HepG2 (cell line): ENCODE data around the gene LATS2. TPM values are rescaled to one million over a fixed set of nuclear protein-coding genes. Genes with fewer than 3 reads are reported as not detected.
A peak's percentile ranks its signal among the peaks of the same experiment; 100 is the strongest.

Source experiments
- ATAC-seq: fragments of 200-7000 bp; cut with Tn5 transposase; 3 replicates; pipeline ENCODE4 v1.9.1; 2020; ENCODE audit warnings: mild to moderate bottlenecking, moderate library complexity
- BruUV-seq: library from RNA; stranded (reverse); fragments of 400-500 nt; replicated peaks from 2 replicates; lab custom pipeline; 2021; lab: Mats Ljungman, UMichigan
- CTCF ChIA-PET: fragments of 300-600 bp; formaldehyde crosslinking; extraction: SDS; loops from one replicate; lab custom pipeline; 2021; ENCODE audit warnings: low total read pairs, inconsistent platforms, low intra/inter-chr PET ratio; lab: Yijun Ruan, JAX
- POLR2A ChIA-PET: fragments of 350-600 bp; sonication (Branson Sonifier 250); formaldehyde crosslinking; loops from one replicate; lab custom pipeline; 2020; ENCODE audit warnings: antibody characterized with exemption, inconsistent platforms; lab: Yijun Ruan, JAX
- DNase-seq: peaks from one replicate; pipeline ENCODE4 v3.0.0-alpha.2; 2015; ENCODE audit warnings: low spot score
- FAIRE-seq: peaks from 3 replicates; lab custom pipeline; 2011; peaks lifted over from hg19 to GRCh38; lab: Jason Lieb, UNC
- H2AFZ ChIP-seq: one replicate; pipeline ENCODE4 v1.6.1; 2011; ENCODE audit warnings: low read length, inconsistent platforms
- H3K27ac ChIP-seq: fragments of 300-600 bp; 3 replicates; pipeline ENCODE4 v1.8.0; 2011; ENCODE audit warnings: mixed run types, mild to moderate bottlenecking, mixed read lengths, low read length, inconsistent platforms; ENCODE audit not compliant: insufficient read depth; ENCODE audit errors: extremely low read length
- H3K27me3 ChIP-seq, 2 experiments: fragments of 200-600 bp in 1 of 2; 2 replicates in 1 of 2; 3 replicates in 1 of 2; pipeline versions ENCODE4 v1.6.0 to v1.8.0; 2011; ENCODE audit warnings: low read length in 2 of 2, mild to moderate bottlenecking in 2 of 2, moderate library complexity in 2 of 2, inconsistent platforms in 1 of 2; ENCODE audit not compliant: insufficient read depth in 2 of 2, control insufficient read depth in 1 of 2
- H3K36me3 ChIP-seq, 2 experiments: fragments of 200-600 bp in 1 of 2; replicated peaks in 1 of 2; 2 replicates in 1 of 2; 3 replicates in 1 of 2; pipeline versions ENCODE4 v1.5.1 to v1.8.0; 2011; ENCODE audit warnings: low read length in 2 of 2, inconsistent platforms in 1 of 2; ENCODE audit not compliant: insufficient read depth in 2 of 2, control insufficient read depth in 1 of 2
- H3K4me1 ChIP-seq: 2 replicates; pipeline ENCODE4 v1.5.1; 2012; ENCODE audit warnings: low read length, inconsistent platforms; ENCODE audit not compliant: insufficient read depth
- H3K4me2 ChIP-seq: 2 replicates; pipeline ENCODE4 v1.6.0; 2011; ENCODE audit warnings: low read depth, low read length, inconsistent platforms
- H3K4me3 ChIP-seq, 3 experiments: fragments of 200-600 bp in 1 of 3; sonication (generic), shearing (Covaris generic) in 1 of 3; replicated peaks in 1 of 3; 2 replicates each; pipeline ENCODE4 v1.5.1; 2011 to 2016; ENCODE audit warnings: low read length in 3 of 3, inconsistent platforms in 2 of 3, low read depth in 2 of 3, mild to moderate bottlenecking in 2 of 3, control low read depth in 1 of 3, mixed read lengths in 1 of 3; ENCODE audit not compliant: insufficient read depth in 1 of 3
- H3K79me2 ChIP-seq: one replicate; pipeline ENCODE4 v1.6.1; 2011; ENCODE audit warnings: low read length, inconsistent platforms; ENCODE audit not compliant: insufficient read depth
- H3K9ac ChIP-seq: 2 replicates; pipeline ENCODE4 v1.6.0; 2011; ENCODE audit warnings: mild to moderate bottlenecking, low read depth, low read length, inconsistent platforms; ENCODE audit not compliant: insufficient read depth
- H3K9me3 ChIP-seq: 2 replicates; pipeline ENCODE4 v1.5.1; 2012; ENCODE audit warnings: mild to moderate bottlenecking, low read length
- H4K20me1 ChIP-seq: 2 replicates; pipeline ENCODE4 v1.6.0; 2011; ENCODE audit warnings: inconsistent platforms, mild to moderate bottlenecking, low read length, moderate library complexity; ENCODE audit not compliant: insufficient read depth
- HNRNPLL ChIP-seq: fragments of 200-400 bp; formaldehyde crosslinking; IDR thresholded peaks from 2 replicates; pipeline ENCODE4 v1.6.1; 2017; ENCODE audit warnings: mild to moderate bottlenecking, low read depth, low read length; ENCODE audit not compliant: poor library complexity, severe bottlenecking
- KLF12 ChIP-seq: sonication (generic); formaldehyde crosslinking; IDR thresholded peaks from 2 replicates; pipeline ENCODE4 v1.4.0; 2020; ENCODE audit warnings: missing genetic modification reagents, borderline replicate concordance
- KMT2A ChIP-seq: sonication (generic); formaldehyde crosslinking; IDR thresholded peaks from 2 replicates; pipeline ENCODE4 v1.4.0; 2020; ENCODE audit warnings: missing genetic modification reagents
- NCOA2 ChIP-seq: sonication (generic); formaldehyde crosslinking; IDR thresholded peaks from 2 replicates; pipeline ENCODE4 v1.8.0; 2022; ENCODE audit warnings: inconsistent platforms
- PHF21A ChIP-seq: sonication (generic); formaldehyde crosslinking; IDR thresholded peaks from 2 replicates; pipeline ENCODE4 v1.5.0; 2020; ENCODE audit warnings: mild to moderate bottlenecking, missing genetic modification reagents
- SRY ChIP-seq: sonication (generic); formaldehyde crosslinking; IDR thresholded peaks from 2 replicates; pipeline ENCODE4 v1.8.0; 2022; ENCODE audit warnings: mild to moderate bottlenecking, missing genetic modification reagents
- TOPORS ChIP-seq: sonication (generic); formaldehyde crosslinking; IDR thresholded peaks from 2 replicates; pipeline ENCODE4 v1.8.0; 2023; ENCODE audit warnings: mild to moderate bottlenecking, missing genetic modification reagents
- ZFP36 ChIP-seq: fragments of 150-350 bp; IDR thresholded peaks from 2 replicates; pipeline ENCODE4 v1.6.1; 2018; ENCODE audit warnings: borderline replicate concordance, low read length, low read depth; ENCODE audit not compliant: partially characterized antibody
- ZNF556 ChIP-seq: sonication (generic); formaldehyde crosslinking; IDR thresholded peaks from 2 replicates; pipeline ENCODE4 v1.4.0; 2020; ENCODE audit warnings: mild to moderate bottlenecking, missing genetic modification reagents, borderline replicate concordance
- ZNF567 ChIP-seq: sonication (generic); formaldehyde crosslinking; IDR thresholded peaks from 2 replicates; pipeline ENCODE4 v1.8.1; 2023; ENCODE audit warnings: mild to moderate bottlenecking, missing genetic modification reagents, borderline replicate concordance
- ZNF7 ChIP-seq: IDR thresholded peaks from 2 replicates; pipeline ENCODE4 v1.6.1; 2016; ENCODE audit warnings: missing biosample characterization, missing genetic modification reagents
- WGBS: methylation state at CpG from one replicate; pipeline ENCODE4 v1.1.6; 2017; ENCODE audit warnings: low lambda C conversion rate; 5-methylcytosine and 5-hydroxymethylcytosine counted together
- in situ Hi-C: cut with HindIII; loops from 2 replicates; pipeline ENCODE4 v1.10.0; 2017; ENCODE audit warnings: low pct_unique_long_range_greater_than_20kb; ENCODE audit not compliant: extremely low pct_ligation_motif_present
- intact Hi-C: fragments of 100-400 bp; cut with micrococcal nuclease; formaldehyde crosslinking; loops from one replicate; pipeline ENCODE4 v1.10.0; 2022; ENCODE audit not compliant: unreplicated experiment
- polyA plus RNA-seq, 8 experiments: library from polyadenylated mRNA; depleted of rRNA in 3 of 8; stranded (reverse) in 7 of 8; unstranded in 1 of 8; fragments of >200 nt; fragmentation: Illumina TruSeq in 4 of 8; extraction: Trizol in 4 of 8; gene quantifications; 2 replicates each; pipeline versions ENCODE4 v1.2.1 to v1.2.3, GENCODE V29; 2011 to 2016; ENCODE audit warnings: low read depth in 4 of 8, missing spikeins in 1 of 8, mixed read lengths in 1 of 8; ENCODE audit not compliant: insufficient read depth in 1 of 8
- total RNA-seq, 5 experiments: library from RNA; depleted of rRNA; stranded (reverse); fragments of >200 nt; fragmentation: Illumina TruSeq; extraction: Trizol; gene quantifications; 2 replicates each; pipeline ENCODE4 v1.2.3, GENCODE V29; 2016; ENCODE audit warnings: low read depth in 1 of 5

The LATS2 gene
- total and polyA plus RNA-seq, 2 of the 13 experiments (the other 11 are each of a cell fraction or from before 2014, with no cell fraction given), result 7.3 to 8.5 TPM

- no peak overlapping the region for H3K9ac ChIP-seq
- TF ChIP-seq ZNF7 (CRISPR knock-in tag) (no peak), KLF12 (CRISPR knock-in tag) (no peak), HNRNPLL (no peak), KMT2A (CRISPR knock-in tag) (no peak), ZFP36 (no peak), ZNF567 (CRISPR knock-in tag) (no peak), NCOA2 (CRISPR knock-in tag) (no peak), ZNF556 (CRISPR knock-in tag) (no peak), PHF21A (CRISPR knock-in tag) (no peak), SRY (CRISPR knock-in tag) (no peak), TOPORS (CRISPR knock-in tag) (no peak)
- H4K20me1 ChIP-seq, result no peaks in the 10 kb centered on the region
- H3K27me3 ChIP-seq, result no peaks in the 10 kb centered on the region; a peak in 1 of 5 replicates
- peaks cover 46% of the 10 kb centered on the region for H3K4me1 ChIP-seq
- POLR2A ChIA-PET, result no interaction called here
- H3K4me3 ChIP-seq, result no peak overlapping the region
- H3K27ac ChIP-seq, result peak overlapping the region; percentile 81
- no peak for DNase-seq
- intact Hi-C loops, result loop anchor here (1.0 kb wide), 1 partner anchor 30 kb away; no protein-coding TSS in a partner anchor
- in situ Hi-C loops, result no loop called here
- BruUV-seq, result no TSS peak
- 92% methylated on average over 7 of the region's 7 CpGs for WGBS
- CTCF ChIA-PET, result no interaction called here
- no peaks in the 10 kb centered on the region for H3K9me3 ChIP-seq
- H3K4me2 ChIP-seq, result no peak overlapping the region
- H3K79me2 ChIP-seq, result no peaks in the 10 kb centered on the region
- no peaks in the 10 kb centered on the region for H3K36me3 ChIP-seq
- peak; percentile 4 for FAIRE-seq
- no peak for ATAC-seq
- H2AFZ ChIP-seq, result no peak overlapping the region
Observed at GRCh38 chr13:21100211-21100610, 38.8 kb upstream of the LATS2 start.
